ENCODE data around the gene MISP3. TPM values are rescaled to one million over a fixed set of nuclear protein-coding genes. Genes with fewer than 3 reads are reported as not detected.

MISP3 gene
- polyA plus RNA-seq, 3 donors: 5.1 to 8.4 (median 7.6) TPM

DNA sequence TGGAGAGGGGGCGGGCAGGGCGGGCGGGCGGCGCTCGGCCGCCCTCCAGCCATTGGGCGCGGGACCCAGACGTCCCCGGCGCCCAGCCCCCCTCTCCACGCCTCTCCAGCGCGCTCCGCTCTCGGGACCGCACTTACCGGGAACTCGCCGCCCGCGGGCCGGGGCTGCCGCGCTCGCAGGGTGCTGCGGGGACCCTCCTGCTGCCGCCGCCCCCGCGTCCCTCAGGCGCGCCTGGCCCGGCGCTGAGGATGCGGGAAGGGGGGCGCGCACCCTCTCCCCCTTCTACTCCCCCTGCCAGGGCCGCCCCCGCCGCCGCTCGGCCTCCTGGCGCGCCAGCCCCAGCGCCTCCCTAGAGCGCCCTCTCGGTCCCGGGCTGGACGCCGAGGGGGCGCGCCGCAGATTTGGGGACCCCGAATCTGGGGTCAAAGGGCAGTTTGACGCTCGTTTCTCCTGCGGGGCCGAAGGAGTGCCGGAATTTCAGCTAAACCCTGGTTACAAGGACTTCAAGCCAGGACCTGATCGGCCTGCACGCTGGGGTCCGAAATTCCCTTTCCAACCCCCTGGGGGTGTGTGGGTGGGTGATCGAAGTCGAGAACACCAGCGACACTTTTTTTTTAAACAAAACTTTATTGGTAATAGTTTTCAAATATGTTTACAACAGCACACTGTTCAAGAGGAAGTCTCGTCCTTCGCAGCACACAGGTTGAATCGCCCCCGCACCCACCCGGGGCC lies 18.7 kb downstream of the MISP3 start:
- peak in 5 of 11 donors; percentile 41 to 67 (median 60) for DNase-seq (ENCODE audit: extremely low read depth in 1 of 11, low read depth in 9 of 11, low spot score in 4 of 11)

DNA sequence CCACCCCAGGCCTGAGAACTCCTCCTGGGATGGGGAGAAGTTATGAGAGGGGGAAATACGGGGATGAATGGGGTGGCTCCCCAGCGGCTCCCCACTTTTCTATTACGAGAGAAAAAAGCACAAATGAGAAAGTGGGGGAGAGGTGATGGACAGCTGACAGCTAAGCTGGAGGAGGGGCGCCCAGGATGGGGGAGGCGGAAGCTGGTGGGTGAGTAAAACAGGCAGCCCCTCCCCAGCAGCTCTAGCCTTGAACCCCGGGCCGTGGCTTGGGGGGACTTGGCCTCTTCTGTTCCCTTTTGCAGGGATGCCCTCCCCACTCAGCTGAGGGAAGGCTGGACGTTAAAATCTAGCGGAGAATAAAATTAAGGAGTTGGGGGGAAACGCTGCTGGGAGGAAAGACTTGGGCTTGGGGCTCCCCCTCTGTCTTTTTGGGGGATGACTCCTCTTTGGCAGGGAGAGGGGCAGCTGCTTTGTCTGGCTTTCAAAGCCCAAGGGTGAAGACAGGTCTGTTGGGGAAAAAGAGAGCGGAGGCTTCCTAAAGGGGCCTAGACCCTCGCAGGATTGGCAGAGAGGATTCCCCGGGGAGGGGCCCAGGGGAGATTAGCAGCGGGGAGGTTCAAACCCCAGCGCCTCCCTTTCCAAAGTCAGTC lies 19.4 kb downstream of the MISP3 start:
- peak in 1 of 11 donors; percentile 32 for DNase-seq (ENCODE audit: extremely low read depth in 1 of 11, low read depth in 9 of 11, low spot score in 4 of 11)

DNA sequence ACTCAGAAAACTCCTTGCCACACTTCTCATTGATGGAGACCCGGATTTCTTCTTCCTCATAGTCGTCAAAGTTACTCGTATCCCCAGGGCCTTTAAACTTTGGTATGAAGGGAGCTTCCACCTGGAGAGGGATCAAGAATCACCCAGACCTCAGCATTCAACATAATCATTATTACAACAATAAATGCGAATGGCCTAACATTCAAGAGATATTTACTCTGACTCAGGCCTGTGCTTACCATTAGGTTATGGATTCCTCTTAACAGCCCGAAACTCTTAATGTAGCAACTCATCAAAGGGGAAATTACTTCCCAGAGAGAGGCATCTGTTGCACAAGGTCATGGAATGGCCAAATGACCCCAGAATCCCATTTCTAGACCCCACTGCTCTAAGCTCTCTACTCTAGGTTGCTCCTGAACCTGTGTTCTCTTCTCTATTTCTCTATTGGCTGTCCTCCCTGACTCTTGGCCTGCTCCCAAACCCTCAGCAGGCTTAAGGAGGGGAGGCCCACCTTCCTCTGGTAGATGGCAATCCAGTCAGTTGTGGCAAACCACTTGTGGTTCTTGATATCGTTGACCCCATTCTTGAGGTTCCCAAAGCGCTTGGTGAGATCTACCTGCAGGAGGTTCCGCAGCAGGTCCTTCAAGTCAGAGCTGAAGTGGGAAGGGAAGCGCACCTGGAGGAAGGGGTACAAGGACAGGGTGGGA lies 20.7 kb downstream of the MISP3 start:
- DNase-seq (ENCODE audit: extremely low read depth in 1 of 11, low read depth in 9 of 11, low spot score in 4 of 11): no peak

DNA sequence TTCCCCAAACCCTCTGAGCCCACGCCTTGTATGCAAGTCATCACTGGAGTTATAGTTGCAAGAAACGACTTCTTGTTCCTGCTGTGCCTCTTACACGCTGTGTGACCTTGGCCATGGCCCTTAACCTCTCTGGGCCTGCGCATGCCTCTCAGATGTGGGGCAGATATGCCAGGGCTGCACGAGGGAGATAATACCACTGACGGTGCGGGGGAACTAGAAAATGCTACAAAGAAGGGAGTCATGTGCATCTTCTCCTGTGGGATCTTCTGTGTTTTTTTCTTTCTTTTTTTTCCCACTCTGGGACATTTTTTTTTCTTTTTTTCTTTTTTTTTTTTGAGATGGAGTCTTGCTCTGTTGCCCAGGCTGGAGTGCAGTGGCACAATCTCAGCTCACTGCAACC lies 22.3 kb downstream of the MISP3 start:
- DNase-seq (ENCODE audit: extremely low read depth in 1 of 11, low read depth in 9 of 11, low spot score in 4 of 11): no peak

DNA sequence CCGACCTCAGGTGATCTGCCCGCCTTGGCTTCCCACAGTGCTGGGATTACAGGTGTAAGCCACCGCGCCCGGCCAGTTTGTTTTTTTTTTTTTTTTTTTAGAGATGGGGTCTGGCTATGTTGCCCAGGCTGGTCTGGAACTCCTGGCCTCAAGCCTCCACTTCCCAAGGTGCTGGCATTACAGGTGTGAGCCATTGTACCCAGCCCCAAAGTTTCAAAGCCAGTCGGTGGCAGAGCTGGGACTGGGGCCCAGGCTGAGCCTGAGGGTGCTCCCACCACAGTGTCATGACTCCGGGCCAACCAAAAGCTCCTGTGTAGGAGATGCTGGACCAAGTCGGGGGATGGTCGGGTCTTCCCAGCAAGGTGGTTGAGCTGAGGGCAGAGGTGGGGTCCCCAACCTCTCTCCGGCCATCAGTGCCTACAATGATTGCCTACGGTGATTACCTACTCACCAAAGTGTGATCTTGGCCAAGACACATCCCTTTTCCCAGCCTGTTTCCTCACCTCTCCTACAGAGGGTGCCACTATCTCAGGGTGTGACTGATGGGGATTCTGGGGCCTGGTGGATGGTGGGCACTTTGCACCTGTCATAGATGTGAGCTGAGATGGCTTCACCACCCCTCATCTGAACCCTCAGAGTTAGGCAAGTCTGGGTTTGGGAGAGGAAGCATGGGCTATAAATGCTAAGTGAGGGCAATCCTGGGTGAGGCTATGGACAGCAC lies 23.8 kb downstream of the MISP3 start:
- no peak for DNase-seq (ENCODE audit: extremely low read depth in 1 of 11, low read depth in 9 of 11, low spot score in 4 of 11)

DNA sequence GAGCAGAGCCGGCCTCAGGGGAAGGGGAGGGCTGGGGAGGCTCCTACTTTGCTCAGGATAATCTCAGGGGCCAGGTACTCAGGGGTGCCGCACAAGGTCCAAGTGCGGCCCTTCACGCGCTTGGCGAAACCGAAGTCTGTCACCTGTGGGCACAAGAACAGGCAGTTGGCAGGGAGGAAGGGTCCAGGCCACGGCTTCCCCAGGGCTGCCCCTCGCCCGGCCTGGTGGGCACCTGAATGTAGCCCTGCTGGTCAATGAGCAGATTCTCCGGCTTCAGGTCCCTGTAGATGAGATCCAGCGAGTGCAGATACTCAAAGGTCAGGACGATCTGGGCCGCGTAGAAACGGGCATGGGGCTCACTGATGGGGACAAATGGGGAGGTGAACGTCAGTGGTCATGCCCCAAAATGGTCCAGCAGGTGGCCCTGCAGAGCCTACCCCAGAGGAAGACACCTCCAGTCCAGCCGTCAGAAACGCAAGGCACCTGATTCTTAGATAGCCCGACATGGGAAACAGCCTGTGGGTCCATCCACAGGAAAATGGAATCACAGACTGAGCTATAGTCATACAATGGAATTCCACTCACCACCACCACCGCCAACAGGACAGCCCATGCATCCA lies 25.1 kb downstream of the MISP3 start:
- DNase-seq (ENCODE audit: extremely low read depth in 1 of 11, low read depth in 9 of 11, low spot score in 4 of 11): no peak

DNA sequence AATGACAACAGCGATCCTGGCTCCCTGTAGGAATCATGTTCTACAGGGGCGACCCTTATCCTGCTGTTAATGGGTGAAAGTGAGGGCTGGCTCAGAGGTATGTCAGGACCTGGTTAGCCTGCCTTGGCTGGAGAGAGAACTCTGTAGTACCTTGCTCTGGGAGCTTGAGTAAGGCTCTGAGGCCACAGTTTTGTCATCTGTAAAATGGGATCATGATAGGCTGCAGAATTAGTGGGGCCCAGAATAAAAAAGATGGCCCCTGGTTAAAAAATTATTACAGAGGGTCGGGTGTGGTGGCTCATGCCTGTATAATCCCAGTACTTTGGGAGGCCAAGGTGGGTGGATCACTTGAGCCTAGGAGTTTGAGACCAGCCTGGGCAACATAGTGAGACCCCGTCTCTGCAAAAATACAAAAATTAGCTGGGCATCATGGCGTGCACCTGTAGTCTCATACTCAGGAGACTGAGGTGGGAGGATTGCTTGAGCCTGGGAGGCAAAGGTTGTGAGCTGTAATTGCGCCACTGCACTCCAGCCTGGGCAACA lies 28.5 kb downstream of the MISP3 start:
- DNase-seq (ENCODE audit: extremely low read depth in 1 of 11, low read depth in 9 of 11, low spot score in 4 of 11): no peak

DNA sequence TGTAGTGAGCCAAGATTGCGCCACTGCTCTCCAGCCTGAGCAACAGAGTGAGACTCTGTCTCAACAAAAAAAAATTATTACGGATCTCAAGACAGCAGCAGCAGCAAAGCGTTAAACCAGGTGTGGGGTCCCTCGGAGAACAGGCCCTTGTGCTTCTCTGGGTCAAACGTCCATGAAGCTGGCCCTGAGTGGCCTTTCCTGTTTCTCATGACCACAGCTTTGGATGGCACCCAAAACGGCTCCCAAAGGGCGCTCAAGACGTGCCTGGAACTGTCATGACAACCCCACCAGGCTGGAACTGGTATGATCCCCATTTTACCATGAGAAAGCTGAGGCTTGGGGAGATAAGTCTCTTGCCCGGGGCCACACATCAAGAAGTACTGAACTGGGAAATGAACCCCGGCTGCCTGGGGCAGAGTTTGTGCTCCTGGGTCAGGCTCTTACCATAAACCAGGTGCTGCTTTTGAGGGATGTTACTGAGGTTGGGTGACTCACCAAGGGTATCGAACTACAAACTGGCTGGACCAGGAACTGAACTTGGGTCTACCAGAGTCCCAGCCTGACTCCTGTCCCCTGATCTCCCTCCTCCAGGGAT lies 29.6 kb downstream of the MISP3 start:
- DNase-seq (ENCODE audit: extremely low read depth in 1 of 11, low read depth in 9 of 11, low spot score in 4 of 11): no peak

DNA sequence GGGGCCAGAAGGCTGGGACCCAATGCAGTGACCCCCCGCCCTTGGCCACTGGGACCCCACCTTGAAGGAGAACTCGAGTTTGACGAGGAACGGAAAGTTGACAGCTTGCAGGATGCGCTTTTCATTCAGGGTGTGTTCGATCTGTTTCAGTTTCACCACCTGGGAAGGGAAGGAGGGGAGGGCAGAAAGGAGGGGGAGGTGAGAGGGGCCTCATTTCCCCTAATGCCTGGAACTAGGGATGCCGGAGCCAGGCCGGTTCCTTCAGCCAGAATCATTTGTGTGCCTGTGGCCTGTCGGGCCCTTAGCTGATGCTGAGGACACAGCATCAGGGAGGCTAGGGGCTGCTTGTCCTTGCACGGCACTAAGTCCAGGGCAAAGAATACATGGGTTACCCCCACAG lies 30.2 kb downstream of the MISP3 start:
- DNase-seq (ENCODE audit: extremely low read depth in 1 of 11, low read depth in 9 of 11, low spot score in 4 of 11): no peak

DNA sequence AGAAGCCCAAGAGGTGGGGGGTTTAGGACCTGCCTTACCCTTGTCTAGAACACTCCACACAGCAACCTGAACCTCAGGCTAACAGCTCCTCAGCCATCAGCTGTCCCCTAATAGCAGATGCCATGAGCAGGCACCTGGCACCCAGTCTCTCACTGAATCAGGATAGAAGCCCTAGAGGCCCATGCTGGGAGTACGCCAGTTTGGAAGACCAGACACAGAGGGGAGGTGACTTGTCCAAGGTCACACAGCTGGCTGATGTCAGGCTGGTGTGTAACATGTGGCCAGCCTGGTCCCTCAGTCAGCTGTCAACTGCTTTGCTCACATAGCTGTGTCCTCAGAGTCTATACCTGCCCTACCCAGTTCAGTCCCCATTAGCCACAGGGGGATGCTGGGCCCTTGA lies 30.7 kb downstream of the MISP3 start:
- DNase-seq (ENCODE audit: extremely low read depth in 1 of 11, low read depth in 9 of 11, low spot score in 4 of 11): no peak

DNA sequence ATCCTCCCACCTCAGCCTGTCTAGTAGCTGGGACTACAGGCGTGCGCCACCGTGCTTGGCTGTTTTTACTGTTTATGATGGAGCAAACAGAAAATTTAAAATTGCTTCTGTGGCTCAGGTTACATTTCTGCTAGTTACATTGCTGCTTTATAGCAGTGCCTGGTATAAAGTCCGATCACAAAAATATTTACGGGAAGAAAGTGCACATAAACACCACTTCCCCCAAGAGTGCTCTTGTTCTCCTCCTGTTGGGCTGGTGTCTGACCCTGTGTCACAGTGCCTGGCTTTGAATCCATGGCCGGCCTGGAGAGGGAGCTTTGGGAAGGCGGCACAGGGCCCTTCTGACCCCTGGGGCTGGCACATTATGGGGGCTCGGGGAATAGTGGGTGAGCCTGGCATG lies 33.1 kb downstream of the MISP3 start:
- no peak for DNase-seq (ENCODE audit: extremely low read depth in 1 of 11, low read depth in 9 of 11, low spot score in 4 of 11)

DNA sequence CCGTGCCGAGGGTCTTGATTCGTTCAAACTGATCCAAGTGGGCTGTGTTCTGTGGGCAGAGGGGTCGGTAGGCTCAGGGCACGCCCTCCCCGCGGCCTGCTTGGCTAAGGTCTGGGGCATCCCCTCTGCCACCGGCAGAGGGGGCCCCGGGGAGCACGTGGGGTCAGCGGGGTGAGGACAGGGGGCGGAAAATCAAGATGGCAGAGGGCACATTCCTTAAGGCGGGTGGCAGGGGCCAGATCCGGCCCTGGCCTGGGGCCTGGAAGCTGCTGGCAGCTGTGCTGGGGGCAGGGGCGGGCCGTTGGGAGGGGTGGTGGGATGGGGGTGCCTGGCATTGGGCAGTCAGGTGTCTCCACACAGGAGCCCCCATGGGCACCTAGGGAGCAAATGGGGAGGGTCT lies 34.3 kb downstream of the MISP3 start:
- no peak for DNase-seq (ENCODE audit: extremely low read depth in 1 of 11, low read depth in 9 of 11, low spot score in 4 of 11)

DNA sequence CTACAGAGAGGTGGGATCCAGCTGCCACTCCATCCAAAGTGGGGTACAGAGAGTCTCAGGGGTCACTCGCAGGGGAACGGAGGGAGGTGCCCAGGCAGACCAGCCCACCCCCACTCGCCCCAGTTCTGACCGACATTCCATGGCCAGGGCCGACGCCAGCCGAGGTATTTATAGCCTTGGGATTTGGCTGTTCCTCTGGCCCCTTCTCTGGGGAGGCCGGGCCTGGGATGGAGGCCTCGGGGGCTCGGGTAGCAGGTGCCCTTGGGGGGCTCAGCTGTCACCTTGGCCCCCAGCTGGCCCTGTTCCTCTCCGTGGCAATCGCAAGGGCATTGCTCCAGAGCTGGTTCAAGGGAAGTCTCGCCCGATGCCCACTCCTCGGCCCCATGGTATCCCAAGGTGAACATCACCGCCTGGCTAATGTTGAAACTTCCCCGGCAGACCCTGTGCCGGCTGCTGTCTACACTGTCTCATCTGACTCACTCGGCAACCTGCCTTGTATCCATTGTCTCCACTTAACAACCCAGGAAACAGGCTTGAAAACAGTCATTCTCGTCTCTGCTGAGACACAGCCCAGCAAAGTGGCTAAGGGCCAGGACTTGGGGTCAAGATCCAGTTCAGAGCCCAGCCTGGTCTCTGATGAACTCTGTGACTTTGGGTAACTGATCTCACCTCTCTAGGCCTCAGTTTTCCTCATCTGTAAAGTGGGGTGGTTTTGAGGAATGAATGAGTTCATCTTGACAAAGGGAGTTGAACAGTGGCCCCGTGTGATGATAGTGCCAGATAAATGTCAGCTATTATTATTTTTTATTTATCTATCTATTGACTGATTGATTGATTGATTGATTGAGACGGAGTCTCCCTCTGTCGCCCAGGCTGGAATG lies 35.2 kb downstream of the MISP3 start:
- no peak for DNase-seq (ENCODE audit: extremely low read depth in 1 of 11, low read depth in 9 of 11, low spot score in 4 of 11)

DNA sequence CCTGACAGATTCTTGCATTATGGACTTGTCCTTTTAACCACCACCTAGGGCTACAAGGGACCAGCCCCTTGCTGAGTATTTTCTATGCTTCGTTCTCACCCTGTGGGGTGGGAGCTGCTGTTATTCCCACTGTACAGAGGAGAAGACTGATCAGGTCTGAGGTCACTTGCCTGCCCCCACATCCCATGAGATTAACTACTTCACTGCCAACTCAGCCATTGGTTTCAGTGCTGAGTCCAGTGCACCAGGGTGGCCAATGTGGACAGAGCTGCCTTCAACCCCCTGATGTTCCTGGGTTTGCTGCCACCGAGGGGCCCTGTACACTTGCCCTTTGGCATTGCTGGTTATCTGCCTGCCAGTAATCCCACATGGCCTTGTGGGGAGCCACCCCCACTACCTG lies 38.1 kb downstream of the MISP3 start:
- DNase-seq (ENCODE audit: extremely low read depth in 1 of 11, low read depth in 9 of 11, low spot score in 4 of 11): no peak

DNA sequence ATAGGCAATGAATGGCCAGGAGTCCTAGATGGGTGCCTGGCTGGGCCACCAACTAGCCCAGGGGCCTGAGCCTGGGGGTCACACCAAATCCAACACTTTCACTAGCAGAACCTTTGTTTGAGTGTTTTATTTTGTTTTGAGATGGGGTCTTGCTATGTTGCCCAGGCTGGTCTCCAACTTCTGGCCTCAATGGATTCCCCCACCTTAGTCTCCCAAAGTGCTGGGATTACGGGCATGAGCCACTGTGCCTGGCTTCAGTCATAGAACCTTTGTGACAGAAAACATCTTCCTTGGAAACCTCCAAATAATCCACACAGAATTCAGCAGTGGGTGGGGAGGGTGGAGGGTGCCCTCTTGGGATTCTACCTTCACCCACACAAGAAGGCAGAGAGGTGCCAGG lies 38.9 kb downstream of the MISP3 start:
- no peak for DNase-seq (ENCODE audit: extremely low read depth in 1 of 11, low read depth in 9 of 11, low spot score in 4 of 11)

DNA sequence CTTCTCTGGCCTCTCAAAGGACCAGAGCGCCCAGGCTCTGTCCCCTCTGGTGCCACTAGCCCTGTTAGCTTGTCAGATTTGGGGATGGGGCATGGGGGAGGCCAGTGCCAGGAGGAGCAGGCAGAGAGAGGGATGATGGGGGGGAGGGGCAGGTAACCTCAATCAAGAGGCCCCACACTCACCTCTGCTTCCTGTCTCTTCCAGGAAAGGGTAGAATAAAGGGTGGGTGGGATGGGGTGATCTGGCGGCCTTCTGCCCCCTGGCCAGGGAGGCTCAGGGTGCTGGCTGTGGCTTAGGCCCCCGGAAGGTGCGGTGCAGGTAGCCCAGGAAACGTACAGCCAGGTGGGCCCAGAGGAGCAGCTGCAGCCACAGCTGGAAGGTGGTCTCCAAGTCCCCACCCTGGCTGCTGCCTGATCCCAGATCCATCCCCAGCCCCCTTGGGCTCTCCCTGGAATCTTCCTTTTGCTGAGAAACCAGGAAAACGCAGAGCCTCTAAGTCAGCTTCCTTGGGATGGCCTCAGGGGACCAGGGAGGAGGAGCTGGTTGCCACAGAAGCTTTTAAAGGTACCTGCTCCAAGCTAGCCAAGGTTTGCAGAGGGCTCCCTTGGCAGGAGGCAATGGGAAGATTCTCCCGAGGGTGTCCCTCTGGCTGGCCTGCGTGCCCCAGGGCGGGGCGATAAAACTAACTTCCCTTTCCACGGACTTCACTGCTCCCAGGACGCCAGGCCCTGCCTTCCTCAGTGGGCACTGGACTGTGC lies 39.6 kb downstream of the MISP3 start:
- no peak for DNase-seq (ENCODE audit: extremely low read depth in 1 of 11, low read depth in 9 of 11, low spot score in 4 of 11)

DNA sequence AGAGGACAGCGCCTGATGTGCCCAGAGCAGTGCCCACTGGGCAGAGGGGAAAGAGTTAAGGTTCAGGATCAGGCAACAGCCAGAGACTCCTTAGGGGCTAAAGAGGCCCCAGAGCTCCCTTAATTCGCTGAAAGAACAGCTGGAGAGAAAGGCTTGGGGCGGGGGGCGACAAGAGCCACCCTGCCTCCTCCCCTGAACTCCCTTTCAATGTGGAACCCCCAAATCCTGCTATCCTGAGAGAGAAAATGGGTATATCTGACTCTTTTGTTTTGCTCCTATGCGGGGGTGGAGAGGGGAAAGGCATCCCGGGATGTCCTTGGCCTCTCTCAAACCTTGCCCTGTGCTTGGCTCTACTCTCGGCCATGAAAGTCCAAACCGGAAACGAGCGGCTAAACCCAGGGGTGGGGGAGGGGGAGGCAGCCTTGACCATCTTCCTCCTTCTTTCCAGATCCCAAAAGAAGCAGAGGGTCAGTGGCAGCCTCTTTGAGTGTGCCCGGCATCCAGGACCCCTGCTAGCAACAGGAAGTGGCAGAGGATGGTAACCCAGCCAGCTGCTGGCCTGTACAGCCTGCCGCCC lies 40.3 kb downstream of the MISP3 start:
- DNase-seq (ENCODE audit: extremely low read depth in 1 of 11, low read depth in 9 of 11, low spot score in 4 of 11): peak in 1 of 11 donors; percentile 22
